Effector memory CD4-positive, alpha-beta T cell (primary cell): ENCODE measurements around the gene CBX4.

ENCODE experiments used
- DNase-seq, 3 donors: peaks; one replicate each; pipeline ENCODE4 v3.0.0-alpha.2; 2020
- H3K27ac ChIP-seq: 2 replicates; pipeline ENCODE4 v1.7.0; 2013; ENCODE audit warnings: mild to moderate bottlenecking, low read length, moderate library complexity; ENCODE audit not compliant: insufficient read depth, poor library complexity, severe bottlenecking
- H3K27me3 ChIP-seq: replicated peaks from 2 replicates; pipeline ENCODE4 v1.7.0; 2013; ENCODE audit warnings: mild to moderate bottlenecking, low read length; ENCODE audit not compliant: insufficient read depth, control insufficient read depth, poor library complexity, severe bottlenecking
- H3K36me3 ChIP-seq: 2 replicates; pipeline ENCODE4 v1.7.0; 2013; ENCODE audit warnings: mild to moderate bottlenecking, low read length, moderate library complexity; ENCODE audit not compliant: control insufficient read depth, insufficient read depth
- H3K4me1 ChIP-seq: 2 replicates; pipeline ENCODE4 v1.7.0; 2013; ENCODE audit warnings: low read length, mild to moderate bottlenecking; ENCODE audit not compliant: control insufficient read depth, insufficient read depth, poor library complexity, severe bottlenecking
- H3K4me3 ChIP-seq: 2 replicates; pipeline ENCODE4 v1.7.0; 2013; ENCODE audit warnings: low read length, low read depth, mild to moderate bottlenecking; ENCODE audit not compliant: insufficient read depth, poor library complexity, severe bottlenecking
- H3K9me3 ChIP-seq: 2 replicates; pipeline ENCODE4 v1.7.0; 2013; ENCODE audit warnings: mild to moderate bottlenecking, low read length, moderate library complexity; ENCODE audit not compliant: control insufficient read depth

The CBX4 gene

GRCh38 chr17:79872762-79873161 is 33.5 kb upstream of the CBX4 start:
- no peak for DNase-seq
- no peaks in the 10 kb centered on the region for H3K9me3 ChIP-seq
- H3K4me3 ChIP-seq, result no peak overlapping the region
- no peak overlapping the region for H3K27ac ChIP-seq
- peaks cover 3% of the 10 kb centered on the region for H3K27me3 ChIP-seq
- no peaks in the 10 kb centered on the region for H3K4me1 ChIP-seq
- no peaks in the 10 kb centered on the region for H3K36me3 ChIP-seq

DNA sequence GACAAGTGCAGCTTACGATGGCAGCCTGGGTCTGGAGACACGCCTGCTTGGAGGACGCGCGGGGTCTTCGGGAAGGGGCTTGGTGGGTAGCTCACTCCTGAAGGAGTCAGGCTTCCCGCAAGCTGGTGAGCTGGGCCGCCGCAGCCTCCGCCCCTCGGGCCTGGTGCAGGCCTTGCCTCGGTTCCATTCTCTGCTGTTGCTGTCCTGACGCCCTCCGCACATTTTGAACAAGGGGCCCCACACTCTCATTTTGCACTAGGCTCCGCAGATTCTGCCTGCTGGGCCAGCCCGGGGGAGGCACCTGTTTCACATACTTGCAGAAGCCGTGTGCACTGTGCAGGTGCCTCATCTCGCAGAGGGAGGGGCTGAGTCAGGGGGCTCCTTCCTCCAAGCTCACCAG is 31.9 kb upstream of the CBX4 start:
- Histone ChIP-seq H3K4me3 (no peak overlapping the region), H3K4me1 (no peaks in the 10 kb centered on the region), H3K27me3 (peaks cover 3% of the 10 kb centered on the region), H3K27ac (no peak overlapping the region), H3K9me3 (no peaks in the 10 kb centered on the region), H3K36me3 (no peaks in the 10 kb centered on the region)
- no peak for DNase-seq

- no peak overlapping the region for H3K27ac ChIP-seq
- DNase-seq, result no peak
- H3K27me3 ChIP-seq, result peaks cover 3% of the 10 kb centered on the region
Observed at GRCh38 chr17:79870540-79870939, 31.3 kb upstream of the CBX4 start.

DNA sequence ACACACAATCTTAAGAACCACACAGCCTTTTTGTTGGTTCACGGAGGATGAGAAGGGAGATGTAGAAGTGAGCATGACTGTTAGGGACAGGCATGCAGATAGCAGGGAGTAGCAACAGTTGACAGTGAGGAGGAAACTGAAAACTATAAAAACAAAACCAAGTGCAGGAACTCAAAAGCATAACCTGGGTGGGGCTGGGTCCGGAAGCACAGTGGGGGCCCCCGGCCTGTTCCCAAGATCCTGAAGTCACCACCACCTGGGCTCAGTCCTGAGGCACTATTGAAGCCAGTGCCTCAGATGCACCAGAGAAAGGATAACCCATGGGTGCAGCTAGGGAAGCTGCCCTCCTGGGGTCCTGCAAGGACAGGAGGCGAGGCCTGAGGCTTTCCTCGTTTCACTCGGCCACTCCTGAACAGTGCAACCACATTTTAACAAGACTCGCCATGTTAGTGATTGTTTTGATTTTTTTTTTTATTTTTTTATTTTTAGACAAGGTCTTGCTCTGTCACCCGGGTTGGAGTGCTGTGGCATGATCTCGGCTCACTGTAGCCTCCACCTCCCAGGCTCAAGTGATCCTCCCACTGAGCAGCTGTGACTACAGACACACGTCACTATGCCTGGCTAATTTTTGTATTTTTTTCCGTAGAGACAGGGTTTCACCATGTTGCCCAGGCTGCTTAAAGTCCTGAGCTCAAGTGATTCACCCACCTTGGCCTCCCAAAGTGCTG is 27.7 kb upstream of the CBX4 start:
- Histone ChIP-seq H3K4me1 (no peaks in the 10 kb centered on the region), H3K9me3 (no peaks in the 10 kb centered on the region), H3K27me3 (peaks cover 3% of the 10 kb centered on the region), H3K36me3 (no peaks in the 10 kb centered on the region), H3K4me3 (no peak overlapping the region), H3K27ac (no peak overlapping the region)
- DNase-seq, result no peak

More at GRCh38 chr17:79870540-79870939, 31.3 kb upstream of the CBX4 start:
- no peaks in the 10 kb centered on the region for H3K36me3 ChIP-seq
- no peak overlapping the region for H3K4me3 ChIP-seq
- H3K9me3 ChIP-seq, result no peaks in the 10 kb centered on the region
- no peaks in the 10 kb centered on the region for H3K4me1 ChIP-seq

DNA sequence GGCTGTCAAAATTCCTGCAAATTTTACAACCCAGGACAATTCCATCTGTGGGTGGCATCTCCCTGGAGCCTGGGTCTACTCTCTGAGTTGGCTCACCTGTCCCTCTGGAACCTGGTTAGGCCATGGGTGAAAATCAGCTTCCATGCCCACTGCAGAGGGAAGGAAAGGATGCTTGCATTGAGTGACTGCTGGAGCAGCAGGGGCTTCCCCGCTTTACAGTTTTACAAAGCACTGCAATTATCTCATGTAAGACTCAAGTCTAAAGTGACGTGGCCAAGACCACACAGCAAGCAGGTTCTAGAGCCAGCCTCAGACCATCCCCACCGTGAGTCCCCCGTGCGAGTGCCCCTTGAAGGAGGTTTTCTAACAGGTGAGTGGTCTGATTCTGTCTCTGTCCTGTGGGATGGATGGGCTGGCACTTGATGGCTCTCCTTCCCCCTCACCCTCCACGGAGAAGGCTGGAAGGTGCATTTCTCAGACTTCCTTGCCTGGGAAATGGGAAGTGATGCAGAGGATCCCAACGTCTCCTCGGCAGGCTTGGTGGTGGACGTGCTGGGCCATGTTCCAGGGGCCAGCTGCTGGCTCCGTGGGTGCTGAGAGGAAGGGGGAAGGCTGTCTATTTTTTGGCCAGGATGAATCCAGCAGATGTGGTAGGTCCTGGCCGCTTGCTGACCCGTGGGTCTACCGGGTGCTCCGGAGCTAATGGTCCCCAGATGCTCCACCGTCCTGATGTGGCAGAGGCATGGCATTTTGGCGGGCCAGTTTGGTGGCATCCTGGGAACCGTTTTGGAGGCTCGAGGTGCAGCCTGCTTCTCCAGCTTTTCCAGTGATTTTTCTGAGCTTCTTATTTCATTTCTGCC is 26.3 kb upstream of the CBX4 start:
- Histone ChIP-seq H3K4me1 (no peaks in the 10 kb centered on the region), H3K9me3 (no peaks in the 10 kb centered on the region), H3K4me3 (no peak overlapping the region), H3K27me3 (peaks cover 3% of the 10 kb centered on the region), H3K36me3 (no peaks in the 10 kb centered on the region), H3K27ac (no peak overlapping the region)
- DNase-seq, result no peak

DNA sequence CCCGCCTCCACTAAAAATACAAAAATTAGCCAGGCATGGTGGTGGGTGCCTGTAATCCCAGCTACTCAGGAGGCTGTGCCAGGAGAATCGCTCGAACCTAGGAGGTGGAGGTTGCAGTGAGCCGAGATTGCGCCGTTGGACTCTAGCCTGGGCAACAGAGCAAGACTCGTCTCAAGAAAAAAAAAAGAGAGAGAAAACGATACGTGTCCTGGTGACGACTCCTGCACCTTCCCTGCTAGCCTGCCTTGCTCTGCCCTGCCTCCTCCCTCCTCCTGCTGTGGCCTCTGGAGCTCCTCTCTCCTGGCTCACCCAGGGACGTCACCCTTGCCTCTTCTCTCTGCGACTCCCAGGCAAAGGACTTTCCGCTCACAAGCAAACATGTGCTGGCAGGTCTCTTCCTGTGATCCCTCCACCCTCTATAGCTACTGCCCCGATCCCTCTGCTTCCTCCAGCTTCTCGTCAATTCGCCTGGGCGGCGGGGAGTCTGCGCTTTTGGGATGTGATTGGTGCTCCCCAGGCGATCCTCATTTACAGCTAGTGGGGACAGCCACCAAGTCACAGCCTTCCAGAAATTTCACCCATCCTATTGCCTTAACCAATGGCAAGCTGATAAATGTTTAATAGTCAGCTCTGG is 25.5 kb upstream of the CBX4 start:
- peaks cover 3% of the 10 kb centered on the region for H3K27me3 ChIP-seq
- no peaks in the 10 kb centered on the region for H3K4me1 ChIP-seq
- H3K4me3 ChIP-seq, result no peak overlapping the region
- no peaks in the 10 kb centered on the region for H3K36me3 ChIP-seq
- H3K27ac ChIP-seq, result no peak overlapping the region
- H3K9me3 ChIP-seq, result no peaks in the 10 kb centered on the region
- DNase-seq, result no peak

GRCh38 chr17:79864147-79864546 is 24.9 kb upstream of the CBX4 start:
- H3K4me1 ChIP-seq, result no peaks in the 10 kb centered on the region
- no peak overlapping the region for H3K27ac ChIP-seq
- no peak overlapping the region for H3K4me3 ChIP-seq
- DNase-seq, result no peak
- no peaks in the 10 kb centered on the region for H3K36me3 ChIP-seq
- H3K27me3 ChIP-seq, result no peaks in the 10 kb centered on the region
- no peaks in the 10 kb centered on the region for H3K9me3 ChIP-seq

DNA sequence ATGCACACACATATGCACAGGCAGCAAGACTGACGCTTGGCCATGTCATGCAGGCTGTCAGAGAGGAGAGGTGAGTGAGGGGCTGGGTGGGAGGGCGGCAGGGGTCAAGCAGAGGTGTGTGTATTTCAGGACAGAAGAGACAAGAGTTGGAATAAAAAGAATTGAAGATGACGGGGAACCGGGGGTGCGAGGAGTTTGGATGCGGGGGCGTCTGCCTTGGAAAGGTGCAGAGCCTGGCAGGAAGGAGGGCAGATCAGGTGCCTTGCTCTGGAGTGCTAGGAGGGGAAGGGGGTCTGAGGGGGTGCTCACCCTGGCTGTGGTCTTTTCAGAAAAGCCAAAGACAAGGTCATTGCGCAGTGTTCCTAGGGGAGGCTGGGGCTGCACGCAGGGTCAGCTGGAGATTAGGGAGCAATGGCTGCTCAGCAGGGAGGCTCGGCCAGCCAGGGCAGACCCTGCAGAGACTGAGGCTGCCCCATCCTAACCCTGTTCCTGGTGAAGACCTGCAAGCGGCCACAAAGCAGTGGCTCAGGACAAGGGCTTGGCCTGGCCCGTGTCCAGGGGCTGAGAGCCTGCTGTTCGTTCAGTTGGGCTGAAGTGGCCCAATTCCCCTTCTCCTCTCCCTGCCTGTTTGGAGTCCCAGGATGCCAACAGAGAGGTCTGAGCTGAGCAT is 23.7 kb upstream of the CBX4 start:
- no peak overlapping the region for H3K4me3 ChIP-seq
- H3K36me3 ChIP-seq, result no peaks in the 10 kb centered on the region
- no peaks in the 10 kb centered on the region for H3K4me1 ChIP-seq
- H3K9me3 ChIP-seq, result no peaks in the 10 kb centered on the region
- no peak overlapping the region for H3K27ac ChIP-seq
- no peaks in the 10 kb centered on the region for H3K27me3 ChIP-seq
- no peak for DNase-seq

GRCh38 chr17:79862238-79862637 is 23.0 kb upstream of the CBX4 start:
- Histone ChIP-seq H3K4me3 (no peak overlapping the region), H3K36me3 (no peaks in the 10 kb centered on the region), H3K9me3 (no peaks in the 10 kb centered on the region), H3K27me3 (no peaks in the 10 kb centered on the region), H3K27ac (no peak overlapping the region), H3K4me1 (no peaks in the 10 kb centered on the region)
- DNase-seq, result no peak
